Activated T-cell treated with anti-CD3 and anti-CD28 coated beads, Interleukin-2, amount 50 U/mL, for 72 hours (primary cell): ENCODE results near the gene UBA52. TPM values are rescaled to one million over a fixed set of nuclear protein-coding genes. Genes with fewer than 3 reads are reported as not detected.

Source experiments
- ATAC-seq, 2 donors: fragments of 150-1000 bp; cut with Tn5 transposase; replicated peaks in 1 of 2; 2 replicates each; pipeline ENCODE4 v1.10.0; 2021; ENCODE audit warnings: moderate library complexity in 2 of 2, mild to moderate bottlenecking in 1 of 2
- DNase-seq, 2 donors: peaks; one replicate each; pipeline ENCODE4 v3.0.0; 2021 to 2022; ENCODE audit warnings: mixed read lengths in 1 of 2
- H3K27ac Mint-ChIP-seq: one replicate; pipeline ENCODE4 v1.8.0; 2022; ENCODE audit warnings: mild to moderate bottlenecking, moderate library complexity, mixed read lengths
- H3K27me3 Mint-ChIP-seq: one replicate; pipeline ENCODE4 v1.8.0; 2022; ENCODE audit warnings: low read depth, mixed read lengths
- H3K36me3 Mint-ChIP-seq, 2 donors: one replicate each; pipeline ENCODE4 v1.8.0; 2022; ENCODE audit warnings: mixed read lengths in 2 of 2, mild to moderate bottlenecking in 1 of 2; ENCODE audit not compliant: insufficient read depth in 2 of 2
- H3K4me1 Mint-ChIP-seq: one replicate; pipeline ENCODE4 v1.8.0; 2022; ENCODE audit warnings: low read depth, mixed read lengths
- H3K4me3 Mint-ChIP-seq, 2 donors: one replicate each; pipeline ENCODE4 v1.8.0; 2022; ENCODE audit warnings: mild to moderate bottlenecking in 2 of 2, mixed read lengths in 2 of 2, moderate library complexity in 2 of 2
- H3K9me3 Mint-ChIP-seq, 2 donors: one replicate each; pipeline ENCODE4 v1.8.0; 2022; ENCODE audit warnings: mixed read lengths in 2 of 2
- total RNA-seq, 2 donors: library from RNA; stranded (reverse); gene quantifications; one replicate each; pipeline ENCODE4 v1.2.3, GENCODE V29; 2022

UBA52 gene
- total RNA-seq, 2 donors from 2014 or later, result 1,602 TPM

GRCh38 chr19:18601875-18602274, 30.2 kb downstream of the UBA52 start:
- Mint-ChIP-seq H3K9me3 (no peaks in the 10 kb centered on the region), H3K27me3 (peaks cover 38% of the 10 kb centered on the region), H3K27ac (no peak overlapping the region), H3K4me1 (peaks cover 6% of the 10 kb centered on the region), H3K4me3 (no peak overlapping the region), H3K36me3 (no peaks in the 10 kb centered on the region)
- no peak for DNase-seq
- no peak for ATAC-seq

- DNase-seq (peak in 1 of 2 donors; percentile 39), ATAC-seq (peak; percentile 57 to 61)
- no peaks in the 10 kb centered on the region for H3K36me3 Mint-ChIP-seq
- H3K27ac Mint-ChIP-seq, result no peak overlapping the region
- peaks cover 14% of the 10 kb centered on the region for H3K4me1 Mint-ChIP-seq
- H3K27me3 Mint-ChIP-seq, result peaks cover 50% of the 10 kb centered on the region
- H3K4me3 Mint-ChIP-seq, result no peak overlapping the region
- H3K9me3 Mint-ChIP-seq, result no peaks in the 10 kb centered on the region
Measured at GRCh38 chr19:18603255-18603957, 31.7 kb downstream of the UBA52 start.

- no peaks in the 10 kb centered on the region for H3K9me3 Mint-ChIP-seq
- DNase-seq (no peak), ATAC-seq (no peak)
- peaks cover 55% of the 10 kb centered on the region for H3K27me3 Mint-ChIP-seq
- H3K36me3 Mint-ChIP-seq, result no peaks in the 10 kb centered on the region
- H3K4me3 Mint-ChIP-seq, result no peak overlapping the region
- H3K27ac Mint-ChIP-seq, result no peak overlapping the region
- peaks cover 19% of the 10 kb centered on the region for H3K4me1 Mint-ChIP-seq
Measured at GRCh38 chr19:18603958-18604819, 32.5 kb downstream of the UBA52 start.

GRCh38 chr19:18604820-18605159, 33.1 kb downstream of the UBA52 start:
- H3K27me3 Mint-ChIP-seq, result peaks cover 58% of the 10 kb centered on the region
- DNase-seq (no peak), ATAC-seq (no peak)
- no peak overlapping the region for H3K4me3 Mint-ChIP-seq
- H3K4me1 Mint-ChIP-seq, result peaks cover 19% of the 10 kb centered on the region
- H3K36me3 Mint-ChIP-seq, result no peaks in the 10 kb centered on the region
- H3K27ac Mint-ChIP-seq, result no peak overlapping the region
- H3K9me3 Mint-ChIP-seq, result no peaks in the 10 kb centered on the region

GRCh38 chr19:18605196-18605545, 33.5 kb downstream of the UBA52 start:
- no peak overlapping the region for H3K27ac Mint-ChIP-seq
- DNase-seq (no peak), ATAC-seq (no peak)
- H3K4me1 Mint-ChIP-seq, result peaks cover 19% of the 10 kb centered on the region
- no peaks in the 10 kb centered on the region for H3K36me3 Mint-ChIP-seq
- H3K27me3 Mint-ChIP-seq, result peaks cover 62% of the 10 kb centered on the region
- H3K4me3 Mint-ChIP-seq, result peak overlapping the region; percentile 3 to 62
- H3K9me3 Mint-ChIP-seq, result no peaks in the 10 kb centered on the region

- no peaks in the 10 kb centered on the region for H3K36me3 Mint-ChIP-seq
- H3K4me3 Mint-ChIP-seq, result peak overlapping the region; percentile 3 to 62
- no peak overlapping the region for H3K27ac Mint-ChIP-seq
- no peak for DNase-seq
- H3K27me3 Mint-ChIP-seq, result peaks cover 64% of the 10 kb centered on the region
- H3K4me1 Mint-ChIP-seq, result peaks cover 19% of the 10 kb centered on the region
- no peaks in the 10 kb centered on the region for H3K9me3 Mint-ChIP-seq
- ATAC-seq, result no peak
Measured at GRCh38 chr19:18605546-18606280, 34.1 kb downstream of the UBA52 start.

GRCh38 chr19:18606281-18607225, 34.9 kb downstream of the UBA52 start, which contains the start of gene CRLF1:
TSS of gene CRLF1 (minus strand) at chr19:18606799. CDS start at chr19:18606656, 143 bp downstream.
- Mint-ChIP-seq H3K36me3 (no peaks in the 10 kb centered on the region), H3K4me3 (peak within 1 kb of the TSS in 1 of 2 donors; percentile 58), H3K27ac (no peak within 1 kb of the TSS), H3K9me3 (no peaks in the 10 kb centered on the region), H3K4me1 (peaks cover 24% of the 10 kb centered on the region), H3K27me3 (peaks cover 70% of the 10 kb centered on the region)
- ATAC-seq (no peak), DNase-seq (no peak)

- H3K4me3 Mint-ChIP-seq, result peak overlapping the region in 1 of 2 donors; percentile 46
- H3K27ac Mint-ChIP-seq, result no peak overlapping the region
- H3K9me3 Mint-ChIP-seq, result no peaks in the 10 kb centered on the region
- peaks cover 31% of the 10 kb centered on the region for H3K4me1 Mint-ChIP-seq
- DNase-seq (no peak), ATAC-seq (no peak)
- peaks cover 69% of the 10 kb centered on the region for H3K27me3 Mint-ChIP-seq
- H3K36me3 Mint-ChIP-seq, result no peaks in the 10 kb centered on the region
Measured at GRCh38 chr19:18607226-18608101, 35.8 kb downstream of the UBA52 start.

GRCh38 chr19:18608102-18608804, 36.6 kb downstream of the UBA52 start:
- Mint-ChIP-seq H3K4me3 (peak overlapping the region in 1 of 2 donors; percentile 46), H3K27me3 (peaks cover 67% of the 10 kb centered on the region), H3K4me1 (peaks cover 35% of the 10 kb centered on the region), H3K9me3 (no peaks in the 10 kb centered on the region), H3K36me3 (no peaks in the 10 kb centered on the region), H3K27ac (no peak overlapping the region)
- no peak for DNase-seq
- no peak for ATAC-seq

GRCh38 chr19:18608805-18609716, 37.4 kb downstream of the UBA52 start:
- Mint-ChIP-seq H3K9me3 (no peaks in the 10 kb centered on the region), H3K27me3 (peaks cover 72% of the 10 kb centered on the region), H3K4me1 (peaks cover 39% of the 10 kb centered on the region), H3K27ac (no peak overlapping the region), H3K4me3 (no peak overlapping the region), H3K36me3 (no peaks in the 10 kb centered on the region)
- DNase-seq, result no peak
- no peak for ATAC-seq
